Measurements from ENCODE around the gene ZNF407. TPM values are rescaled to one million over a fixed set of nuclear protein-coding genes. Genes with fewer than 3 reads are reported as not detected.

Gene ZNF407
- total RNA-seq, 1 experiment from 2014 or later = 18.1 TPM

DNA sequence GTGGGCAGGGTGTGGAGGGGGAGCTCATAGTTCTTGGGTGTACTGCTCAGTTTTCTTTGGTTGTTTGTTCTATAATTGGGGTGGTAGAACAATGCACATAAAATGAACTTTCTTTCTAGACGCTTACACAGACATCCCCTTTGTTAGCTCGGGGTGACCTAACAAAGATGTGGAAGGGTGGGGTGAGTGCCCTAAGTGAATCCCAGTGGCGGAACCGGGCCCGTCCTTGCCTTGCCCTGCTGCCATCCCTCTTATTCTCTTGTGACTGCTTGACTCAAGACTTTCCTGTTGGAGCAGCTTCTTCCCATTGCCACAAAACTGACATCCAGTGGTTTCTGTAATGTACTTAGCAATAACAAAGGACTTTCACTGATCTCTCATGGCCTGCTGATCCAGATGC lies 343.2 kb downstream of the ZNF407 start:
- Histone ChIP-seq H3K36me3 (ENCODE audit: insufficient read depth, low read length) (no peaks in the 10 kb centered on the region), H3K4me1 (ENCODE audit: low read length) (no peaks in the 10 kb centered on the region), H3K4me3 (ENCODE audit: low read length) (no peak overlapping the region), H3K4me2 (ENCODE audit: low read depth, low read length, poor library complexity, severe bottlenecking) (no peak overlapping the region), H3K27ac (ENCODE audit: low read length) (no peak overlapping the region), H3K27me3 (ENCODE audit: low read length) (no peaks in the 10 kb centered on the region), H3K79me2 (ENCODE audit: low read length) (no peaks in the 10 kb centered on the region), H4K20me1 (ENCODE audit: insufficient read depth, low read depth, low read length) (no peaks in the 10 kb centered on the region), H3K9me2 (replicated peaks; ENCODE audit: insufficient read depth, low read length) (no peaks in the 10 kb centered on the region), H3K9ac (ENCODE audit: low read length) (no peak overlapping the region), H2AFZ (ENCODE audit: low read length) (no peak overlapping the region), H3K9me3 (ENCODE audit: low read length) (no peaks in the 10 kb centered on the region)
- no peak for DNase-seq

DNA sequence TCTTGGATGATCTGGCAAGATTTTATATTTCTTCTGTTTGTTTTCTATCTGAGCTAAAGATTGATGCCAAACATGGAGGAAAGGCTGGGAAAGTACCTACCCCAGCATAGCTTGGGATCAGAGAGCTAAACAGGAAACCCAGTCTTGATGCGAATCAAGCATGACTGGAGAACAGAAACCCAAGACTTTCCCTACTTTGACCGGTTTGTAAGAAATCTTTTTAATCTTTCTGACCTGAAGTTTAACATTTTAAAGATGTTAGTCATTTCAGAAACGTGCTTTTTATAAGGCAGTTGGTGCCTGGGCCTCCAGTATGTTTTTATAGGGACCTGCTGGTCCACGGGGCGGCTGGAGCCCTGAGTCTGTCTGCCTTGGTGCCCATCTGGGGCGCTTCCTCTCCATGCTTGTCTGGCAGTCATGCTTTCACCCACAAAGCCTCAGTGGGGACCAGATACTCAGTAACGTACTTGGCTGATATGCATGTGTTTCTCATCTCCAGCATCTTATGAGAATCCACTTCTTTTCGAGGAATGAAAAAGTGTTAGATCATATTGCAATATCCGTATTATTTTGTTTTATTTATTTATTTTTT lies 344.7 kb downstream of the ZNF407 start:
- no peak overlapping the region for H3K4me3 ChIP-seq (ENCODE audit: low read length)
- no peaks in the 10 kb centered on the region for H3K79me2 ChIP-seq (ENCODE audit: low read length)
- DNase-seq = no peak

DNA sequence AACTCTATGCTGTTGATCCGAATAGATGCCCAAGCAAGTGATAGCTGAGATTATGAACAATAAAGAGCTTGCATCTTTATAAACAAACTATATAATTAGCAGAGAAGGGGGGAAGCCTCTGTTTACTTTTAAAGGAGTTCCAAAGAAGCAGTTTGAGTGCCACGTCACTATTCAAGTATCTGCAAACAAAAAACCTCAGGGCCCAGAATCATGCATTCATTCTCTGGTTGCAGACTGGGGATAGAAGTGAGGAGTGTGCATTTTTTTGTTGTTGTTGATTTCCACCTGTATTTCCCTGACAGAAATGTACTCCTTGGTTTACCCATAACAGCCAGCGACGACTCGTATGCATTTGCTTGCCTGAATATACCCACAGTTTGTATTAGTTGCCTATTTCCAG lies 347.0 kb downstream of the ZNF407 start:
- H3K4me3 ChIP-seq (ENCODE audit: low read length) = no peak overlapping the region
- no peak overlapping the region for H3K27ac ChIP-seq (ENCODE audit: low read length)
- H3K9ac ChIP-seq (ENCODE audit: low read length) = no peak overlapping the region
- H2AFZ ChIP-seq (ENCODE audit: low read length) = no peak overlapping the region
- no peaks in the 10 kb centered on the region for H3K4me1 ChIP-seq (ENCODE audit: low read length)
- H3K36me3 ChIP-seq (ENCODE audit: insufficient read depth, low read length) = no peaks in the 10 kb centered on the region
- H4K20me1 ChIP-seq (ENCODE audit: insufficient read depth, low read depth, low read length) = no peaks in the 10 kb centered on the region
- H3K4me2 ChIP-seq (ENCODE audit: low read depth, low read length, poor library complexity, severe bottlenecking) = no peak overlapping the region
- no peaks in the 10 kb centered on the region for H3K27me3 ChIP-seq (ENCODE audit: low read length)
- H3K9me2 ChIP-seq (replicated peaks; ENCODE audit: insufficient read depth, low read length) = no peaks in the 10 kb centered on the region
- no peaks in the 10 kb centered on the region for H3K79me2 ChIP-seq (ENCODE audit: low read length)
- DNase-seq = no peak
- no peaks in the 10 kb centered on the region for H3K9me3 ChIP-seq (ENCODE audit: low read length)

More for the DNA sequence above, 344.7 kb downstream of the ZNF407 start:
- Histone ChIP-seq H3K9me2 (replicated peaks; ENCODE audit: insufficient read depth, low read length) (no peaks in the 10 kb centered on the region), H3K4me2 (ENCODE audit: low read depth, low read length, poor library complexity, severe bottlenecking) (no peak overlapping the region), H3K9me3 (ENCODE audit: low read length) (no peaks in the 10 kb centered on the region), H3K36me3 (ENCODE audit: insufficient read depth, low read length) (no peaks in the 10 kb centered on the region), H3K27me3 (ENCODE audit: low read length) (no peaks in the 10 kb centered on the region), H4K20me1 (ENCODE audit: insufficient read depth, low read depth, low read length) (no peaks in the 10 kb centered on the region), H3K27ac (ENCODE audit: low read length) (no peak overlapping the region), H3K9ac (ENCODE audit: low read length) (no peak overlapping the region), H3K4me1 (ENCODE audit: low read length) (no peaks in the 10 kb centered on the region), H2AFZ (ENCODE audit: low read length) (no peak overlapping the region)

DNA sequence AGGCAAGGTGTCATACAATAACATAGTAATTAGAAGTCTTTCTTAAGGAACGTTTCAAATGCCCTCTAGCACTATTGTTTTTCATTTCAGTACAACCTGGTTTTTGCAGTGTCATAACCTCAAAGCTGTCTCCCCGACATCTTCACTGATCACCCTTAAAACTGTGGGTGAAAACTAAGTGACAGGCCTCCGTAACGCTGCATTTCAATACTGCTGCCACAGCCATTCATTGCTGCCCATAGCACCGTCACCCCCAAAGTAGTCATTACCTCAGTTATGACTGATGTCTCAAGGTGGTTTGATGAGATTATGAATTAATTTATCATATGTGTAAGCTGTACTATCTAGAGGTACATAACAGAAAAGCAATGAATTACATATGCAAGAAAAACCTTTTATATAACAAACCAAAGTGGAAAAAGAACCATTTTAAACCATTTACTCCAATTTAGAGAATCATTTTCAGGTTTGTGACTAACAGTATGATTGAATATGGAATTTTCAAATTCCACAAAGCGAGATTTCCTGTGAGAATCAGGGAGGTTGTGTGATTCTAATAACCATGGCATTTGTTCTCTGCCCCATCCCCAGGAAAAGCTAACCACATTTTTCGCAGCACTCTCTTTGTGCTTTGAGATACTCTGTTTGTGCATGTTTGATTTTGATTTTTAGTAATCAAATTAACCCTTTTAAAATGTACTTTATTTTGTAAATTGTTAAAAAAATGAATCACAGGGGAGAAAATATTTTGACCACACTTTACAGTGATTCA lies 348.3 kb downstream of the ZNF407 start:
- no peak overlapping the region for H3K4me3 ChIP-seq (ENCODE audit: low read length)
- no peak overlapping the region for H3K9ac ChIP-seq (ENCODE audit: low read length)
- H3K27ac ChIP-seq (ENCODE audit: low read length) = no peak overlapping the region
- H3K4me2 ChIP-seq (ENCODE audit: low read depth, low read length, poor library complexity, severe bottlenecking) = no peak overlapping the region
- H3K9me3 ChIP-seq (ENCODE audit: low read length) = no peaks in the 10 kb centered on the region
- H3K36me3 ChIP-seq (ENCODE audit: insufficient read depth, low read length) = no peaks in the 10 kb centered on the region
- no peak for DNase-seq
- no peaks in the 10 kb centered on the region for H3K79me2 ChIP-seq (ENCODE audit: low read length)
- no peaks in the 10 kb centered on the region for H3K27me3 ChIP-seq (ENCODE audit: low read length)
- no peak overlapping the region for H2AFZ ChIP-seq (ENCODE audit: low read length)
- no peaks in the 10 kb centered on the region for H3K4me1 ChIP-seq (ENCODE audit: low read length)
- no peaks in the 10 kb centered on the region for H4K20me1 ChIP-seq (ENCODE audit: insufficient read depth, low read depth, low read length)
- no peaks in the 10 kb centered on the region for H3K9me2 ChIP-seq (replicated peaks; ENCODE audit: insufficient read depth, low read length)

DNA sequence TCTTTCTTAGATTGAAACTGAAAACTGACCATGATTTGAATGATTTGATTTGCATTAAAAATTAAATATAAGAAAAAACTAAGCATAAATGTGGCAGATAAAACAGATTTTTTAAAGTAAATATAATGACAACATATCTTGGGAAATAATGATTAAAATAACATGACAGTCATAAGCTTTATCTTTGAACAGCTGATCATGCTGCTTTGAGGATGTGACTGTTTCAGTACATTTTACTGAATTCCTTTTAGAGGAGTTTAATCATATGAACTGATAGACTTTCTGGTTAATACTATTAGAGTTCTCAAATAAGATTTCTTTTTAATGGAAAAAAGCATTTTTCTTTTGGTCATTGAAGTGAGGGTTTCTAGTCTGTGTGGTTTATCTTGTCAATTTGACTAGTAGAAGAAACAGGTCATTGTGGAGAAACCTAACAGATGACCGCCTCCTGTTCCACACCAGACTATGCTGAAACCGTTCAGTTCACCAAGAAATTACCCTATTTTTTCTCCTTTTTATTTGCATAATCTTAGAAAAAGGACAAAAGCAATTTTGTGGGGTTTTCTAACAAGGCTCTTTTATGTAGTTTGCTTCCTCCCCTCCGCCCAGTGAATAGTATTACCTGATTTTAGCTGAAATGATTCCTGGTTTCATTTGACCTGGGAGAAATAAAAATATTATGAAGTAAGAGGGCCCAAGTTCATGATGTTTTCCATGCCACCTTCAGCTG lies 349.1 kb downstream of the ZNF407 start:
- Histone ChIP-seq H3K9me2 (replicated peaks; ENCODE audit: insufficient read depth, low read length) (no peaks in the 10 kb centered on the region), H3K4me2 (ENCODE audit: low read depth, low read length, poor library complexity, severe bottlenecking) (no peak overlapping the region), H3K9ac (ENCODE audit: low read length) (no peak overlapping the region), H3K79me2 (ENCODE audit: low read length) (no peaks in the 10 kb centered on the region), H3K27me3 (ENCODE audit: low read length) (no peaks in the 10 kb centered on the region), H3K27ac (ENCODE audit: low read length) (no peak overlapping the region), H3K4me1 (ENCODE audit: low read length) (no peaks in the 10 kb centered on the region), H3K4me3 (ENCODE audit: low read length) (no peak overlapping the region), H4K20me1 (ENCODE audit: insufficient read depth, low read depth, low read length) (no peaks in the 10 kb centered on the region), H3K36me3 (ENCODE audit: insufficient read depth, low read length) (no peaks in the 10 kb centered on the region), H3K9me3 (ENCODE audit: low read length) (no peaks in the 10 kb centered on the region), H2AFZ (ENCODE audit: low read length) (no peak overlapping the region)
- DNase-seq = no peak

DNA sequence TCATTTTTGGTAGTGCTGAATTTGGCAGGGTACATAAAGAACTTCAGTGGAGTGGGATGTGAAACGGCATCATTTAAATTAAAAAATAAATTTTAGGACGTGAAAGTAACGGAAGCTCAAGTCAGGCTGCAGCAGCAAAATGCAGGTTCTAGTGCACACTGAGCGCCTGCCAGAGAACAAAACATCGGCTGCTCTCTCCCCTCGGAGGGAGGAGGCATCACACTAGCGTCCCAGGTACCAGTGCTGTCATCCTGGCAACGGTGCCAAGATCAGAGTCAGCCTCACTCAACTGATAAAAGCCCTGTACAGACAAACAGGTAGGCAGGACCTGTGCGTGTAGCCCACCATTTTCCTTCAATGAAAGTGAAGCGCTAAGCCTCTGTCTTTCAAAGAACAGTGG lies 349.7 kb downstream of the ZNF407 start:
- Histone ChIP-seq H3K9me3 (ENCODE audit: low read length) (no peaks in the 10 kb centered on the region), H3K9me2 (replicated peaks; ENCODE audit: insufficient read depth, low read length) (no peaks in the 10 kb centered on the region)

DNA sequence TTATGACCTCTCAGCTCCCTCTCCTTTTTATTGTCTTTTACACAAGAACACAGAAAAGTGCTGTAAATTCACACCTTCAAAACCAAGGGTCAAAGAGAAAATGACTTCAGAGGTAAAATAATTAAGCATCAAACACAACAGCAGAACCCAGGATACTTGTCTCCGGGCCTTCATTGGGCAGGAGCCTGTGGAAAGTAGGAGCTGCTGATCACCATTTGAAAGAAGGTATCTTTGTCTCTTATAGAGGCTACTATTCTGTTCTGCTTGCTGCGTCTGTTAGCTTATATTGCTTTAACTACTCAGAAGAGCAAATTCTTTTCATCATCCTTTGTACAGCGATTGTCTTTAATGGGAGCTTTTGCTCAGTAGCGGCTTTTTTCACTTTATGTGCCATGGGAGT lies 350.2 kb downstream of the ZNF407 start:
- Histone ChIP-seq H3K4me2 (ENCODE audit: low read depth, low read length, poor library complexity, severe bottlenecking) (no peak overlapping the region), H3K27ac (ENCODE audit: low read length) (no peak overlapping the region), H3K27me3 (ENCODE audit: low read length) (no peaks in the 10 kb centered on the region)

More for the DNA sequence above, 349.7 kb downstream of the ZNF407 start:
- no peaks in the 10 kb centered on the region for H3K4me1 ChIP-seq (ENCODE audit: low read length)
- DNase-seq = no peak
- H3K4me3 ChIP-seq (ENCODE audit: low read length) = no peak overlapping the region
- no peaks in the 10 kb centered on the region for H3K79me2 ChIP-seq (ENCODE audit: low read length)
- no peak overlapping the region for H3K9ac ChIP-seq (ENCODE audit: low read length)
- no peak overlapping the region for H3K4me2 ChIP-seq (ENCODE audit: low read depth, low read length, poor library complexity, severe bottlenecking)
- H3K27ac ChIP-seq (ENCODE audit: low read length) = no peak overlapping the region
- no peaks in the 10 kb centered on the region for H4K20me1 ChIP-seq (ENCODE audit: insufficient read depth, low read depth, low read length)
- no peak overlapping the region for H2AFZ ChIP-seq (ENCODE audit: low read length)
- no peaks in the 10 kb centered on the region for H3K36me3 ChIP-seq (ENCODE audit: insufficient read depth, low read length)
- no peaks in the 10 kb centered on the region for H3K27me3 ChIP-seq (ENCODE audit: low read length)

DNA sequence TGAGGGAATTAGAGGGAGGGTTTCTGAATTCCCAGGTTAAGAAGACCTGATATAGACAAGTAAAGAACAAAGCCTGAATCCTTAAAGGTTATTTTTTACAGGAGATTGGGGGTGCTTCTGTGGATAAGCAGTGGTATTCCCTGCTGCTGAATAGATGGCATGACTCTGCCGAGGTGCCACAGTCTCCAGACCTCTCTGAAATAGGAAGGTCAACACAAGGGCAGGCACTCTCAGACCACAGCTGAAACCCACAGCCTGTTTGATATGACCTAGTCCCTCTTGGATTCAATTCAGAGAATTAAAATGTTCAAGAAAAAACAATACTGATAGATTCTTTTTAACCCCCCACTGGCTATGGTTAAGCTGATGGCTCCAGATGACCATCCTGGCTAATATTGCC lies 351.9 kb downstream of the ZNF407 start:
- Histone ChIP-seq H3K9ac (ENCODE audit: low read length) (no peak overlapping the region), H3K79me2 (ENCODE audit: low read length) (no peaks in the 10 kb centered on the region), H3K4me1 (ENCODE audit: low read length) (no peaks in the 10 kb centered on the region), H3K27me3 (ENCODE audit: low read length) (no peaks in the 10 kb centered on the region), H3K36me3 (ENCODE audit: insufficient read depth, low read length) (no peaks in the 10 kb centered on the region), H3K9me2 (replicated peaks; ENCODE audit: insufficient read depth, low read length) (no peaks in the 10 kb centered on the region), H3K4me3 (ENCODE audit: low read length) (no peak overlapping the region), H3K27ac (ENCODE audit: low read length) (no peak overlapping the region), H3K4me2 (ENCODE audit: low read depth, low read length, poor library complexity, severe bottlenecking) (no peak overlapping the region), H4K20me1 (ENCODE audit: insufficient read depth, low read depth, low read length) (0 out of 2 replicates have a peak, but pooled peaks cover 3% of the 10 kb centered on the region), H3K9me3 (ENCODE audit: low read length) (no peaks in the 10 kb centered on the region), H2AFZ (ENCODE audit: low read length) (no peak overlapping the region)
- no peak for DNase-seq

More for the DNA sequence above, 350.2 kb downstream of the ZNF407 start:
- H2AFZ ChIP-seq (ENCODE audit: low read length) = no peak overlapping the region
- H3K9ac ChIP-seq (ENCODE audit: low read length) = no peak overlapping the region
- H4K20me1 ChIP-seq (ENCODE audit: insufficient read depth, low read depth, low read length) = 0 out of 2 replicates have a peak, but pooled peaks cover 2% of the 10 kb centered on the region
- no peaks in the 10 kb centered on the region for H3K79me2 ChIP-seq (ENCODE audit: low read length)
- DNase-seq = no peak
- no peaks in the 10 kb centered on the region for H3K9me3 ChIP-seq (ENCODE audit: low read length)
- no peaks in the 10 kb centered on the region for H3K9me2 ChIP-seq (replicated peaks; ENCODE audit: insufficient read depth, low read length)
- H3K4me3 ChIP-seq (ENCODE audit: low read length) = no peak overlapping the region
- H3K36me3 ChIP-seq (ENCODE audit: insufficient read depth, low read length) = no peaks in the 10 kb centered on the region
- H3K4me1 ChIP-seq (ENCODE audit: low read length) = no peaks in the 10 kb centered on the region

Measured in Karpas-422 (cell line).